Cardiac fibroblast (primary cell): Measurements from ENCODE around the gene GRHPR.
A peak's percentile ranks its signal among the peaks of the same experiment; 100 is the strongest.

Source experiments
- DNase-seq, 2 donors: peaks; one replicate each; pipeline versions ENCODE4 v3.0.0 to v3.0.0-alpha.2; 2010; ENCODE audit warnings: low read depth in 2 of 2
- H3K4me3 ChIP-seq, 2 donors: replicated peaks in 1 of 2; 1 replicate in 1 of 2; 2 replicates in 1 of 2; pipeline ENCODE4 v1.5.1; 2011; ENCODE audit warnings: low read depth in 2 of 2, low read length in 2 of 2, mild to moderate bottlenecking in 2 of 2, moderate library complexity in 1 of 2
- TF ChIP-seq, protein P1 (sequence below): IDR thresholded peaks from one replicate; pipeline ENCODE4 v1.5.1; 2011; ENCODE audit warnings: low read depth, mild to moderate bottlenecking, low read length, inconsistent platforms

GRHPR gene

DNA sequence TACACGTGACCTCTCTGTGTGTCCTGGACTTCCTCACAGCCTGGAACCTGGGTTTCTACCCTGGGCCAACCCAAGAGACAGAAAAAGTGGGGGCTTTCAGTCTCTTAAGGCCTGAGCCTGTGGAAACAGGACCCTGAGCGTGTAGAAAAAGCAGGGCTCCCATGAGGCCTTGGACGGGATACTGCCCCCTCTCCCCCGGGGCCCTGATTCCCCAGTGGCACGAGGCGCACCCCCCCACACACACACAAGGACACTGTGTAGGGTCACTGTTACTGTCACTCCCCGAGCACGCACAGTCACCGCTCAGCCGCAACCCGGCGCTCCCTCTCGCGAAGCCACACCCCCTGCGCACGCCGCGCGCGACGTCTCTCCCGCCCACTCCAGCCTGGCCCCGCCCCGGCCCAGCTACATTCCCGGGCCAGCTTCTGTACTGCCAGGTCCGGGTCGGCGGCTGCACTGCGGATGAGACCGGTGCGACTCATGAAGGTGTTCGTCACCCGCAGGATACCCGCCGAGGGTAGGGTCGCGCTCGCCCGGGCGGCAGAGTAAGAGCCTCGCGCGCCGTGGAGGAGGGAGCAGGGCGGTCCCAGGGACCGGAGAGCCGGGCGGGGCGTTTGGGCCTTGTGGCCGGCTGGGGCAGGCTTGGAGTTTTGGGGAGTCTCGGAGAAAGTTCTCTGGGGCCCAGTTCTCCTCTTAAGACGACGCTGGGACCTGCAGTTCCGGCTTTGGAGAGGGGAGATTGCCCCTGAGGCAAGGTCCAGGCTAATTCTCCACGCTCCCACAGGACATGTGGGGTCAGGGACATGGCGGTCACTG lies at the start of gene GRHPR:
Gene GRHPR, plus strand, starts transcription at position 408 of the 816 bp plus-strand sequence. Its CDS starts 55 bp downstream, at position 463.
- peak within 1 kb of the TSS; percentile 71 to 76 for H3K4me3 ChIP-seq
- TF ChIP-seq, protein P1, sequence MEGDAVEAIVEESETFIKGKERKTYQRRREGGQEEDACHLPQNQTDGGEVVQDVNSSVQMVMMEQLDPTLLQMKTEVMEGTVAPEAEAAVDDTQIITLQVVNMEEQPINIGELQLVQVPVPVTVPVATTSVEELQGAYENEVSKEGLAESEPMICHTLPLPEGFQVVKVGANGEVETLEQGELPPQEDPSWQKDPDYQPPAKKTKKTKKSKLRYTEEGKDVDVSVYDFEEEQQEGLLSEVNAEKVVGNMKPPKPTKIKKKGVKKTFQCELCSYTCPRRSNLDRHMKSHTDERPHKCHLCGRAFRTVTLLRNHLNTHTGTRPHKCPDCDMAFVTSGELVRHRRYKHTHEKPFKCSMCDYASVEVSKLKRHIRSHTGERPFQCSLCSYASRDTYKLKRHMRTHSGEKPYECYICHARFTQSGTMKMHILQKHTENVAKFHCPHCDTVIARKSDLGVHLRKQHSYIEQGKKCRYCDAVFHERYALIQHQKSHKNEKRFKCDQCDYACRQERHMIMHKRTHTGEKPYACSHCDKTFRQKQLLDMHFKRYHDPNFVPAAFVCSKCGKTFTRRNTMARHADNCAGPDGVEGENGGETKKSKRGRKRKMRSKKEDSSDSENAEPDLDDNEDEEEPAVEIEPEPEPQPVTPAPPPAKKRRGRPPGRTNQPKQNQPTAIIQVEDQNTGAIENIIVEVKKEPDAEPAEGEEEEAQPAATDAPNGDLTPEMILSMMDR = no peak
- DNase-seq = peak; percentile 74 to 75

DNA sequence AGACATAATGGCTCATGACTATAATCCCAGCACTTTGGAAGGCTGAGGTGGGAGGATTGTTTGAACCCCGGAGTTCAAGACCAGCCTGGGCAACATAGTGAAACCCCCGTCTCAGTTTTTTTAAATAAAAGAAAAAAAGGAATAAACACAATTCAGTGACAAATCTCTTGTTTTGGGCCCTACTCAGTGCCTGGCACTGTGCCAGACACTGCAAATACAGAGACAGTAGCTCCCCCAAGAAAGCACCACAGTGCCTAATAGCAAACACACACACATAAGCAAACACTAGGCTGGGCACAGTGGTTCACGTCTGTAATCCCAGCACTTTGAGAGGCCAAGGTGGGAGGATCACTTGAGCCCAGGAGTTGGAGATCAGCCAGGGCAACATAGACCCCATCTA lies 49.7 kb upstream of the GRHPR start:
- TF ChIP-seq, protein P1 = no peak
- no peak for DNase-seq
- H3K4me3 ChIP-seq = no peak overlapping the region

DNA sequence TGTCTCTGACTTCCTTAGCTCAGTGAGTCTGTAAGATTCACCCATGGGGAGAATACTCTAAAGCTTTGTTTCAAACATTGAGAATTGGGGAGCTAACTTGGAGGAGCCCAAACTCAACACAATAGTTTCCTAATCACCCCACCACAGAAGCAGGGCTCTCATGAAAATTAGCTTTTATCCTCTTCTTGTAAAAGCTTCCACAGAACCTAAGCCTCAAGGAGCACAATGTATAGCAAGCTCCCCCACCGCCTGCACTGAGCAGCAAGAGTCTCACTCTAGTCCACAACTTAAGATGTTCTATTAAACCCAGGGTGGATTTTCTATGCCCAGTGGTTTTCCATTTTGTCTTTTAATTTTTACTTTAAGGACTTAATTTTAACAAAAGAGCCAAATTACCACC lies 48.9 kb upstream of the GRHPR start:
- no peak for DNase-seq
- H3K4me3 ChIP-seq = no peak overlapping the region
- TF ChIP-seq, protein P1 = no peak

GRCh38 chr9:37374892-37375291 lies 47.6 kb upstream of the GRHPR start:
- H3K4me3 ChIP-seq = no peak overlapping the region
- DNase-seq = no peak
- TF ChIP-seq, protein P1 = no peak

DNA sequence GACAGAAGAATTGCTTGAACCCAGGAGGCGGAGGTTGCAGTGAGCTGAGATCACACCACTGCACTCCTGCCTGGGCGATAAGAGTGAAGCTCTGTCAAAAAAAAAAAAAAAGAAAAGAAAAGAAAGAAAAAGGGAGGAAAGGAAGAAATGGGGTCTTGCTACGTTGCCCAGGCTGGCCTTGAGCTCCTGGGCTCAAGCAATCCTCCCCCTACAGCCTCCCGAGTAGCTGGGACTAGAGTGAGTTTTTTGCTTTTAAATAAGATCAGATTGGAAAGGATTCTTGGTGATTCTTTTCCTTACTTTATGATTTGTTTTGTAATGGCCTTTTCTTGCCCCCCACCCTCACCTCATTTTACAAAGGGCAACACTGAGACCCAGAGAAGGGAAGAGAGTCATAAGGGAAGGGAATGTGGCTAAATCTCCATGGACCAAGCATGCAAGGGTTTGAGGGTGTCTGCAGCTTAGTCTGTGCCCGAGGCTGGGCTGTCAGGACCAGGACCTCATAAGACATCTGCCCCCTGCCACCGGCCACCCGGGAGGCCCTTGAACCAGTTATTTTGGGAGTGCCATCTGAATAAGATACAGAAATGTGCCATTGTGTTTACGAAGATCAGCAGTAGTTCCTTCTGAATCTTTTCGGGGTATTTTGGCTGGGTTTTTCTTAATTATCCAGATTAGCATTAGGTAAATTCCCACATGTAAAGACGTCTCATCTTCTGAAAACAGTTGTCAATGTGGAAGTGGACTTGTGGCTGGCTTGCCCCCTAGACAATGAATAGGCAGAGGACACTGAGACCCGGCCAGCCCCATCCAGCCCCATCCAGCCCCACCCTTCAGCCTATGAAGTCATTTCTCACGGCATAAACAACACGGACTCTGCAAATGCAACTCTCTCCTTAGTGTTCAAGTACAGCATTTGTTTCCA lies 44.5 kb upstream of the GRHPR start:
- no peak for DNase-seq
- H3K4me3 ChIP-seq = no peak overlapping the region
- TF ChIP-seq, protein P1 = no peak

GRCh38 chr9:37378613-37379004 lies 43.9 kb upstream of the GRHPR start:
- no peak for DNase-seq
- H3K4me3 ChIP-seq = no peak overlapping the region
- TF ChIP-seq, protein P1 = no peak
